ENCODE data around the gene STPG2.

- no peak for TF ChIP-seq CTCF (IDR thresholded peaks at IDR 0.05; ENCODE audit: low read depth, low read length)
- TF ChIP-seq POLR2A (IDR thresholded peaks at IDR 0.05; ENCODE audit: extremely low read depth, insufficient read length), result no peak
- no peak for TF ChIP-seq MYC (IDR thresholded peaks at IDR 0.05; ENCODE audit: low read depth, low read length)
- no peak for TF ChIP-seq MAX (IDR thresholded peaks at IDR 0.05; ENCODE audit: low read depth, low read length)
These were observed 49.6 kb downstream of the STPG2 start for GRCh38 chr4:98093662-98094061.

Measured in NB4 (cell line).